Hematopoietic multipotent progenitor cell treated with erythropoietin and hydrocortisone succinate and interleukin-3 and kit ligand, for 6 days (in vitro differentiated cells): ENCODE measurements around the gene PML.
"Not testable (repeated sequence)": the region's sequence is repeated elsewhere in the genome, so short reads cannot be mapped to it uniquely, and the experiment has no call there.

Experiments
- DNase-seq: peaks from one replicate; pipeline ENCODE4 v3.0.0-alpha.2; 2015

Gene PML

DNA sequence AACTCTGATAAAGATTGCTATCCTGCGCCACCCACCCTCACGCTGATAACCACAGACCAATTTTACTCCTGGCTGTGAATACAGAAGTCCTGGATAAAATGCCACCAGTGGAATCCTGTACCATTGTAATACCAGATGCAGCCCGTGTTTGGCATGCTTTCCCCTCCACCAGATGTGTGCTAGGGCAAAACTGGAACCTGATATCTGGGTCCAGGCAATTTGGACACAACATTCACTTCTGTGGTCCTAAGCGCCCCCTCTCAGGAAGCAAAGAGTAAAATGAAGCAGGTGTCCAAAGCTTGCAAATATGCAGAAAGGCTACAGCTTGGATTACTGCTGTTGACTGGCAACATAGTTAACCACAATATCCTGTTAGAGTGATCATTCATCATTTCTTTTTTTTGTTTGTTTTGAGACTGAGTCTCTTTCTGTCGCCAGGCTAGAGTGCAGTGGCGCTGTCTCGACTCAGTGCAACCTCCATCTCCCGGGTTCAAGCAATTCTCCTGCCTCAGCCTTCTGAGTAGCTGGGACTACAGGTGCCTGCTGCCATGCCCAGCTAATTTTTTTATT lies 35.4 kb upstream of the PML start:
- DNase-seq, result peak; percentile 40

DNA sequence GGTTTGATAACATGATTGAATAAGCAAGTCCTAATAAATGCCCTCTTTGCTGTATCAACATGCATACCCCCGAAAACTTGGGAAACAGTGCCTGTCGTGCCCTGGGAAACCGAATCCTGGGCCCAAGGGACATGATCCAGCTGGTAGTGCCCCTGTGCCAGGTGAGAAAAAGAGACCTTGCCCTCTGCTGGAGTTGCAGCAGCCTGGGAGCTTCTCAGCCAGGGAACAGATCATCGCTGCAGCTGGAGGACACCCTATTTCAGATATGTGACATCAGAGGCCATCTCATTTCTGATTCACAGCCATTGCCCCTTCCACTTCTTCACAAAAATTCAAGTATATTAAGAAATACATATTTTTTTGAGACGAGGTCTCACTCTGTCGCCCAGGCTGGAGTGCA lies 34.7 kb upstream of the PML start:
- DNase-seq, result no peak

DNA sequence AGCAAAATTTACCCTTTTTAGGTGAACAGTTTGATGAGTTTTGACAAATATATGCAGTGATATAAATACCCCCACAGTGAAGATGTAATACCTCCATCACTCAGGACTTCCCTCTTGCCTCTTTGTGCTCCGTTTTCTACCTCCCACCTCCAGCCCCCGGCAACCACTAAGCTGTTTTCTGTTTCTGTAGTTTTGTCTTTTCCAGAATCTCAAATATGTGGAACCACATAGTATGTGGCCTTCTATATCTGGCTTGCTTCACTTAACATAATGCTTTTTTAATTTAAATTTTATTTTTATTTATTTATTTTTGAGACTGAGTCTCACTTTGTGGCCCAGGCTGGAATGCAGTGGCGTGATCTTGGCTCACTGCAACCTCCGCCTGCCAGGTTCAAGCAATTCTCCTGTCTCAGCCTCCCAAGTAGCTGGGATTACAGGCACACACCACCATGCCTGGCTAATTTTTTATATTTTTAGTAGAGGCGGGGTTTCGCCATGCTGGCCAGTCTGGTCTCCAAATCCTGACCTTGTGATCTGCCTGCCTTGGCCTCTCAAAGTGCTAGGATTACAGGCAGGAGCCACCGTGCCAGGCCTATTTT lies 33.9 kb upstream of the PML start:
- not testable (repeated sequence) for DNase-seq

DNA sequence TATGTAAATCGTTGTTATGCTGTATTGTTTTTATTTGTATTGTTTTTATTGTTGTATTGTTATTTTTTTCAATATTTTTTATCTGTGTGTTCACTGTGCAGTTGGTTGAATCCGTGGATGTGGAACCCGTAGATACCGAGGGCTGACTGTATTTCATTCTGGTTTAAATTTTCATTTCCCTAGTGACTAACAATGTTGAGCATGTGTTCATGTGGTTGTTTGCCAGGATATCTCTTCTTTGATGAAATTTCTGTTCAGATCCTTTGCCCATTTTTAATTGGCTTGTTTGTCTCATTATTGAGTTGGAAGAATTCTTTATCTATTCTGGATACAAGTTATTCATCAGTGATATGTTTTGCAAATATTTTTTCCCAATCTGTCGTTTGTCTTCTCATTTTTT lies 32.1 kb upstream of the PML start:
- DNase-seq, result no peak

DNA sequence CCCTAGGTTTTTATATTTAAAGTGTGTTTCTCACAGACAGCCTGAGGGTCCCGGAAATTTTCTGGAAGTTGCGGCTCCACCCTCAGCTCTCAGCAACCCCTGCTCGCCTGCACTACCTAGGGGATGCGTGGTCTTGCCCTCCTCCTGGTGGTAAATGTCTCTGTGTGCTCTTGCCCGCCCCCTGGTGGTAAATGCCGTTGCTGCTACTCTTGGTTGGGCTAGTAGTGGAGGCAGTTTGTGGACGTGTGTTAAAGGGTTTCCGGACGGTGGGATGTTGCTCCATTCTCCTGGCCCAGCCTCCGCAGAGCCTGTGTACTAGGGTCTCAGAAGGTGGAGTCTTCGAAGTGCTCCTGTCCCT lies 29.8 kb upstream of the PML start:
- peak; percentile 91 for DNase-seq

DNA sequence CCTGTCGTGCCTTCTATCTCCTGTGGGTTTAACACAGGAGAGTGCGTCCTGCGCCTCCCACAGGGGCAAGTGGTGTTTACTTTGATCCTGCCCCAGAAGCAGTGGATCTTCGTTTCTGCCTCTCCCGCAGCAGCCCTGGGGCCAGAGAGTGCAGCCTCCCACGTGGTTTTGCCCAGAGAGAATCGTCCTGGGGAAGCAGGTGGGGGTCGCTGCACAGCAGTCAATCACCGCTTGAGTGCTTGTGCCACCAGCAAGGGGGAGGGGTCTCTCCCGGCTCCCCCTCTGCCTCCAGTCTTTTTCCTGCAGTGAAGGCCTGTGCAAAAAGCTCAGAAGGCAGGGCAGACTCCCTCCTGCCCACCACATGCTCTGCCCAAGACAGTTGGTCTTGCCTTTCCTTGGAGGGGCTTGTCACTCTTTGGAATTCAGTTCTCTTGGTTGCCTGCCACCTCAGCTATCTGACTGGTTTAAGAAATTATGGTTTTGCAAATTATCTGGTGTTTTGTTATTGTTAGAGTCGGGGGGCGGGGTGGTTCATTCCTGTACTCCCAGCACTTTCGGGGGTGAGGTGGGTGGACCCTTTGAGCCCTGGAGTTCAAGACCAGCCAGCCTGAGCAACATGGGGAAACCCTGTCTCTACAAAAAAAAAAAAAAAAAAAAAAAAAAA lies 29.3 kb upstream of the PML start:
- DNase-seq, result no peak

DNA sequence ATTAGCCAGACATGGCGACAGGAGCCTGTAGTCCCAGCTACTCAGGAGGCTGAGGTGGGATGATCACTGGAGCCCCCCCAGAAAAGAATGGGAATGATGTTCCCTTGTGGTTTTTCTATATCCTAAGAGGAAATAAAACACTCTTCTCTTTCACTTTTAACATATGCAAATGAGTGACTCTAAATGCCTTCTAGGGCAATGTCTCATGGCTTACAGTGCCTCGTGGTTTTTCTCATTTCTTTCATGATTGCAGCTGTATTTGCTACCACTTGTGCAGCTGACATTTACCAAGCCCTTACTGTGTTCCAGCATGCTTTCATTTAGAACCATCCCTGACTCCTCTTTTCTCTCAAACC lies 28.8 kb upstream of the PML start:
- DNase-seq, result no peak

DNA sequence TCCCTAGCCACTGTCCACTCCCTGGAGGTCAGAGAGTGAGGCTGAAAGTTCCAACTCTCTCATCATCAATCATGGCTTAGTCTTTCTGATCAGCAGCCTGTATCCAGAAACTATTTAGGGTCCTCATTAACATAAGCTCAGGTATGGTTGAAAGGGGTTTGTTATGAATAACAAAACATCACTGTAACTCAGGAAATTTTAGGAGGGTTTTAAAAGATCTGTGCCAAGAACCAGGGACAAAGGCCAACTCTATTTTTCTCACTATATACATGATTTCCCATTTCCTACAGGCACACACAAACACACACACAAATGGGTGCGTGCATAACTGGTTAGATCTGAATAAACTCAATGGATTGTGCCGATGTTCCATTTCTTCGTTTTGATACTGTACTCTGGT lies 26.1 kb upstream of the PML start:
- DNase-seq, result no peak

DNA sequence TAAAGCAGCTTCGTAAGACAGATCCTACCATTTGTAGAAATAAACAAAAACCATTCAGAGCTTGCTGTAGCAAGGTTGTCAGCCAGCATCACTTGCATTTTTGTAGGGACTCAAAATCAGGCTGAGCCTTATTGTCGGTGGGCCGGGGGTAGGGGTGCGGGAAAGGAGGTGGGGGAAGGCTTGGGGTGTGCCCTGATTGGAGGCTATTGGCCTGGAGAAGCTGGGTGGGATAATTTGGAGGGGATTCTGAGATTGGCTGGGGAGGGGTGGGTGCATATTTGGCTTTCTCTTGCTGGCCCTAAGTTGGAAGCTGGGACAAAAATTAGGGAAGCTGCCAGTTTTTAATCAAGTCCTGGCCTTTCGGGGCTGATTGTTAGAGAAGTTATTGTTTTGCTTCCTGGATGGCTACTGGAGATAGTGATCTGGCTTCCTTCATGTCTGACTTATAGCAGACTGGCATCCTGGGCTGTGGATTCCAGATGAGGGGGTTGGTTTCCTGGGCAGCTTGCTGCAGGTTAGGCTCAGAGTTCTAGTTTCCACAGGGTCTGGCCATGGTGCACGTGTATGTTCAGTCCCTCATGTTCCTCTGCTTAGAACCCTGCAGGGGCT lies 25.3 kb upstream of the PML start:
- DNase-seq, result no peak

DNA sequence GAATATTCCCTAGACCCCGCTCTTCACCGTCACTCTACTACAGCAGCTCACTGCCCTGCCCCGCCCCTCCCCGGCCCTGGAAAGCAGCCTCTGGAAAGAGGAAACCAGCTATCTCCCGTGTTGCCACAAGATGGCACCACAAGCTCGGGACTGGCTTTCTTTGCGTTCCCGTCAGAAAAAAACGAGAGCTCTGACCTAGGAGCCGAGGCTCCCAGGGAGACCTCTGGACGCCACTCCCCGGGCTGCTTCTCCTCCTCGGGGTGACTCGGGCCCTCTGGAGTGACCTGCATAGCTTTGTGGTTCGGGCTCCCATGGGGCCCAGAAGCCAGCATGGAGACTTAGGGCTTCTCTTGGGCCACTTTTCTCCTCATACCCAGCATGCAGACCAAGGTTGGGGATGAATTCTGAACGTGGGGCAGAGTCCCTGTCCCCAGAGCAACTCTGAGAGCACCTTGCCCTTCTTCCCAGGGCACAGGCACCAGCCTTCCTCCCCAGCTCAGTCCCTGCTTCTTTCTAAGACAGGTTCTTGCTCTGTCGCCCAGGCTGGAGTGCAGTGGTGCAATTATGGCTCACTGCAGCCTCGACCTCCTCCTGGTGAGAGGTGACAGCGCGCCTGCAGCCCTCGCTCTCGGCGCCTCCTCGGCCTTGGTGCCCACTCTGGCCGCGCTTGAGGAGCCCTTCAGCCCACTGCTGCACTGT lies 21.4 kb upstream of the PML start:
- peak; percentile 96 for DNase-seq

DNA sequence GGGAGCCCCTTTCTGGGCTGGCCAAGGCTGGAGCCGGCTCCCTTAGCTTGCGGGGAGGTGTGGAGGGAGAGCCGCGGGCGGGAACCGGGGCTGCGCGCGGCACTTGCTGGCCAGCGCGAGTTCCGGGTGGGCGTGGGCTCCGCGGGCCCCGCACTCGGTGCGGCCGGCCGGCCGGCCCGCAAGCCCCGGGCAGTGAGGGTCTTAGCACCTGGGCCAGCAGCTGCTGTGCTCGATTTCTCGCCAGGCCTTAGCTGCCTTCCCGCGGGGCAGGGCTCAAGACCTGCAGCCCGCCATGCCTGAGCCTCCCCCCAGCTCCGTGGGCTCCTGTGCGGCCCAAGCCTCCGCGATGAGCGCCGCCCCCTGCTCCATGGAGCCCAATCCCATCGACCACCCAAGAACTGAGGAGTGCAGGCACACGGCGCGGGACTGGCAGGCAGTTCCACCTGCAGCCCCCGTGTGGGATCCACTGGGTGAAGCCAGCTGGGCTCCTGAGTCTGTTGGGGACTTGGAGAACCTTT lies 20.8 kb upstream of the PML start:
- not testable (repeated sequence) for DNase-seq

DNA sequence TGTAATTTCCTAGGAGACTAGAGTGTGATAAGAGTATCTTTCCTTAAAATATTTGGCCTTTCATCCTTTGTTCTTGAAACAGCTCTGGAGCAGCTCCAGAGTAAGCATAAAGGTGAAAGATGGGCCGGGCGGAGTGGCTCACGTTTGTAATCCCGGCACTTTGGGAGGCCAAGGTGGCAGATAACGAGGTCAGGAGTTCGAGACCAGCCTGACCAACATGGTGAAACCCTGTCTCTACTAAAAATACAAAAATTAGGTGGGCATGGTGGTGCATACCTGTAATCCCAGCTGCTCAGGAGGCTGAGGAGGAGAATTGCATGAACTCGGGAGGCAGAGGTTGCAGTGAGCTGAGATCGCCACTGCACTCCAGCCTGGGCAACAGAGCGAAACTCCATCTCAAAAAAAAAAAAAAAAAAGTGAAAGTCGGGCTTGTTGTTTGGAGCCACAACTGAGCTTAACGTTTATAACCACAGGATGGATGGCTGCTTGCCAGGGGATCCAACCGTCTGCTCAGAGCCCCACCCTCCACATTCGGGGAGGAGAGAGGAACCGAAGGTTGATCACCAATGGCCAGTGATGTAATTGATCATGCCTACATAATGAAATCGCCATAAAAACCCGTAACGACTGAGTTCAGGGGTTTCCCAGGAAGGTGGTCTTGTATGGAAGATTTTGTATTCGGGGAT lies 18.9 kb upstream of the PML start:
- peak; percentile 98 for DNase-seq

DNA sequence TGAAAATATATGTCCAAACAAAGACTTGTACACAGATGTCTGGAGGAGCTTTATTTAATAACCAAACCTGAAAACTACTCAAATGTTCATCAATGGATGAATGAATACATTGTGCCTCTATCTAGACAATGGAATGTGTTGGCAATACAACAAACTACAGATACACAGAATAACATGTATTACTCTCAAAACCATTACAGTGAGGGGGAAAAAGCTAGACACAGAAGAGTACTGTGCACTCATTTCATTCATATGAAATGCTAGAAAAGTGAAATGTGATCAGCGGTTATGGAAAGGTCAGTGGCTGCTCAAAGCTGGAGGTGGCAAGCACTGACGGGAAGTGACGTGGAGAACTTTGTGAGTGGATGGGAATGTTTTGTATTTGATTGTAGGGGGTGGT lies 15.6 kb upstream of the PML start:
- no peak for DNase-seq

DNA sequence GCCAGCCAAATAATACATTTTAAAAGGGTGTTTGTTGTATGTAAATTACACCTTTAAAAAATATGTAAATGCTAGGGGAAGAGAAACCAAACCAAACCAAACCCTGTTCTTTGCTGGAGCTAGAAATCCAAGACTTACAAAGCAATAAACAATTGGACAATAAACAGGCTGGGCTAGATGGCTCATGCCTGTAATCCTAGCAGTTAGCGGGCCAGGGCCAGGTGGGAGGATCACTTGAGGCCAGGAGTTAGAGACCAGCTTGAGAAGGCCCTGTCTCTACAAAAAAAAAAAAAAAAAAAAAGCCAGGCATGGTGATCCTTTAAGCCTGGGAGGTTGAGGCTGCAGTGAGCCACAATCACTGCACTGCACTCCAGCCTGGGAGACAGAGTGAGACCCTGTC lies 14.9 kb upstream of the PML start:
- no peak for DNase-seq

DNA sequence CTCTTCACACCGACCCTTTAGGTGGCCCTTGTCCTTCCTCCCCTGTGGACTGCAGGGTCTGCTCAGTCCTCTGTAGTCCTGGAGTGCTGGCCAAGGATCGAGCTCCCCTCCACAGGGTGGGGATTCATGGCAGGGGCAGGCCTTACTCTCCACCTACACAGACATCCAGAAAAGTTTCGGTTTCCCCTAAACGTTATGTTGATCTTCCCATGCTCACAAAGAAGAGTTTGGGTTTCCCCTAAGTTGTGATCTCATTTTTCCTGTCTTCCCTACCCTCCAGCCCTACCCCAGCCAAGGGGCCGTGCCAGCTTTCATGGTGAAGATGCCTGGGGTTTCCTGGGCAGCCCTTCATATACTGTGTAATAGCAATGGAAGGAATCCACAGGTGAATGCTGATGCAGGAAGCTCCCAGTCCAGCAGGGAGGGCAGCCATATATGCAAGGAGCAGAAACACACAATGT lies 12.7 kb upstream of the PML start:
- DNase-seq, result no peak

DNA sequence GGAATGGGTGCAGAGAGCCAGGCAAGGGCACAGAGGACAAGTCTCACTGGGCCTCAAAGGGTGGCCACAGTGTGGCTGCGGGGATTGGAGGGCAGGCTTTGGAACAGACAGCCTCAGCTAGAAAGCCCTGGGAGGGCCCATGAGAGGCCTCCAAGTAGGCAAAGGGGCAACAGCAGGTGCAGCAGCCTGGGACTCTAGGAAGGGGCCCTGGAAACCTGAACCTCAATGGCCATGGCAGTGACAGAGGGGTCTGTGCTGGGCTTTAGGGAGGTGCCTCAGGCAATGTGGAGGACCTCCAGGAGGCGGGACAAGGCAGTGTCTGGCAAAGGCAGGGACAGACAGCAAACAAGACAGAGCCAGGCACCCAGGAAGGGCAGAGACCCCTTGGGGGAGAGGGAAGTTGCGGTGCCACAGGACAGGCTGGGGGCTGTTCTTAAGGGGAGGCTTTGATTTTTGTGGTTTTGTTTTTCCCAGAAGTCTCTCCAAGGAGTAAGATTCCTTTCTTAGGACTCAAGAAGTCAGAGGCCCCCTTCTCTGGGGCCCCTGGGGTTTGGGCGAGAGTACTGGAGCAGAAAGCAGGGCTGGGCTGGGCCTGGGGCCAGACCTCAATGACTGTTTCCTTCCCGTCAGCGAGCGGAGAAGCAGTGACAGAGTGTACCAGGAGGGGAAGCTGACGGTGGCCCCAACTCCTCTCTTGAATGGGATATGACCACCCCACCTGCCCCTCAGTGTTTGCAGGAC lies 12.1 kb upstream of the PML start:
- DNase-seq, result peak; percentile 87

DNA sequence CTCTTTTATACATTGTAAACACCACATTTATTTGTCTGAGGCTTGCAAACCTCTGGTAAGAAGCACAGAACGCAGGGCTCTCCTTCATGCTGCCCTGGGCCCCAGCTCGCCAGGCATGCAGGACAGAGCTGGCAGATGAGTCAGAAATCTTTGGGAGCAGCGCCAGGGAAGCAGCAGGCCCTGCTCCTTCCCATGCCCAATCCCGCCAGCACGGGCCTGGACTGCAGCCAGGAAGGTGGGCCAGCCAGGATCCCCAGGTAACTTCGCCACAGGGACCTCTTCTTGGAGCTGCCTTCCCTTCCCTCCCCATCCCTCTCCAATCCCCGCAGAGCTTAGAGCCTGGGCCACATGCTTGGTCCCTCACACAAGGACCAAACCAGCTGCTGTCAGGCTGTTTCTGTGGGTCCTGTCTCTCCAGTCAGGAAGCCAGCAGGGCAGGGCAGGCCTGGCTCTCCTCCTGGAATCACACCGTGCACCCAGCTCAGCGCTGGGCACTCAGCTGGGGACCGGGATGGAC lies 11.2 kb upstream of the PML start:
- DNase-seq, result no peak

DNA sequence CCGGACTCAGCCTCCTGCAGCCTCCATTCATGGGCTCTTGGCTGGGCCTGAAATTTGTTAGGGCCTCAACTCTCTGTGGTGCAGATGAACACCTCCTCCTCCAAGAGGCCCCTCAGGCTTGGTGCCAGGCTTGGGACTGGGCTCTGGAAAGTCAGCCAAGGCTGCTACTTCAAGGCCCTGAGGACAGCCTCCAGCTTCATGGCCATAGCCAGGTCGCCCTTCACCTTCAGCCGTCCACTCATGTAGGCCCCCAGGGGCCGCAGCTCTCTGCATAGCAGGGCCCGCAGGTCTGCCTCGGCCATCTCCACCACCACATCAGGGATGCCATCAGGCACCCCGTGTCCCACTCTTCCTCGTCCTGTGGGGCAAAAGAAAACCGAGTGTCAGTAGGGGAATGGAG lies 10.7 kb upstream of the PML start:
- DNase-seq, result no peak

DNA sequence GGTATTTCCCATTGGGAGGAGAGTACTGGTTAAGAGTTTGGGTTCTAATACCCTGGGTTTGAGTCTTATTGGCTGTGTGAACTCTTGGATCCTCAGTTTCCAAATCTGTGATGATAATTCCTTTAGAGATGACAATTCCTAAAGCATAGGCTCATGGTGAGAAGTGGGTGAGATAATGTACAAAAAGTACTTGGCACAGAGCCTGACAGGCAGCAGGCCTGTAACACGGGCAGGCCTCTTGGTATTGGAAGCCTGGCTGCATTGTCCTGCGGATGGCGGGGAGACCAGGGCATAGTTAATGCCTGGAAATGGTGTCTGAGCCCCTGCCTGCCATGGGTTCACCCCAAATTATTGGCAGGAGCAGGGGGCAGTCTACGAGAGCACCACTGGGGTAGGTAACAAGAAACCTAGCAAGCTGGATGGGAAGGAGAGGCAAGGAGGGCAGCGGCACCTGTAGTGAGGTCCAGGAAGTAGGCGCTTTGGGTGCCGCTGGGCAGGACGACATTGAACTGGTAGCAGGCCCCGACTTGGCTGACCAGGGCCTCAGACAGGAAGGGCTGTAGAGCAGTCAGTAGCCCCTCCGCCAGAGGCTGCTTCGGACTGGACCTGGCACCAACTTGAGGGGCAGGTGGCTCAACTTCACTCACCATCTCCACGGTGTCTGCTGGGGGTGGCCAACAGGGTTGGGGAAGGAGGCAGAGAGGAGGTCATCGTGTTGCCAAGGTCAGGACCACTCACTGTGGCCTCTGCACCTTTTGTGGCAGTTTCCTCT lies 10.1 kb upstream of the PML start:
- DNase-seq, result no peak

DNA sequence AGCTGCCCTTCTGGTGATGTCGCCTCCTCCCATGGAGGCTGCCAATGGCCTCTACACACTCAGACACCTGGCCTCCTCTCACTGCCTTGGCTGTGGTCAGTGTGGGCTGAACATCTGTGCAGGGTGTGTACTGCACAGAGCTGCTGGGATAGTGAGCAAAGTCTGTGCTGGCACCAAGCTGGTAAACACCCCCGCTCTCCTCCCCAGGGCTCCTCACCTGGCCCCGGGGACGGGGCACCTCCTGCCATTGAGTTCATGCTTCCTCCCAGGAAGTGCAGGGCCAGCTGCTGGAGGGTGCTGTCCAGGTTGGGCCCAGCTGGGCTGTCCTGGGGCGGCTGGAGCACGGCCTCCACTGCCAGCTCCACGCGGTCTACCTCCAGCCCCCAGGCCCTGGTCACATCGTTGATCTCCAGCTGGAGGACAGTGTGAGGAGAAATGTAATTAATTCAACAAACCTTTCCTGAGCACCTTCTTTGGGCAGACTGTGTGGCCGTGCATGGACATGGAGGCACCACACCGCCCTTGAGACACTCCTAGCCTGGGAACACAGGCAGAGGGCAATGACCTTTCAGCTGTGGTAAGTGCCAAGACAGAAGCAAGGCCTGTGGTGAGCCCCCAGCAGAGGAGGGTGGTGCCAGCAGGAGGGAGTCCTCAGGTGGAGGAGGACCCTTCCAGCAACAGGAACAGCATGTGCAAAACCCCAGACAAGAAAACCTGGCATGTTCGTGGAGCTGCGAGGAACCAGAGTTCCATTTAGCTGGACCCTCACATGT lies 9.2 kb upstream of the PML start:
- peak; percentile 63 for DNase-seq
